GM18520 (cell line): ENCODE data around the gene GYG2.
"Not testable (repeated sequence)": the region's sequence is repeated elsewhere in the genome, so short reads cannot be mapped to it uniquely, and the experiment has no call there.

ENCODE experiments used
- ATAC-seq: cut with Tn5 transposase; IDR thresholded peaks from one replicate; pipeline ENCODE4 v1.9.1; 2021; ENCODE audit not compliant: unreplicated experiment

GYG2 gene

DNA sequence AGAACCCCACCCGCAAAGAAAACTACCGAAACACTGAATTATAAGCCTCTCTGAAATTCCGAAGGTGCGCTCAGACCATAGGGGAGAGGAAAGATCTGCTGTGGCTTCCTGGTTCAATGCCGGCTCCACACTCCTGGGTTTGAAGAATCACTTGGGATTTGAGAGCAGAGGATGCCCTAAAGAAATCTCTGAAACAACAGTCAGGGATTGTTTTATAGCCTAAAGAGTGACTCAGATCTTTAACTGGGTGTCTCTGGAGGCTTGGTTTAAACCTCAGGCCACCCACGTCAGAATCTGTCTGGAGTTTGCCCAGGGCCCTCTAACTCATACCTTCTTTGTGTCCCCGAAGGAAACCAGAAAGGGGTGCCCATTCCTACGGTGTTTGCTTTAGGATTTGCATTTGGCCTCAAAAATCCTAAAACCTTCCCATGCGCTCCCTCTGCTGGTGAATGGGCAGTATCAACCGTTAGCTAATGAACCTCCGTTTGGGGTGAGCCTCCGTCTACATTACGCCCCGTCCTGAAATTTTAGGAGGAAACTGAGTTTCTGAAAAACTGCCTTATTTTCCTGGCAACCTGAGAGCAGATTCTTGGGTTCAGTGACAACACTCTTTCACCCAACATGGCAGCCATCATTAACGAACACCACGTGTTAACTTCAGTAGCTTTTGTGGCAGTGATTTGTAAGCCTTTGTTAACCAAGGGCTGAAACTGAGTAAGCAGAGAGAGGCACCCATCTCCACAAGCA is 16.4 kb upstream of the GYG2 start:
- ATAC-seq: not testable (repeated sequence)

DNA sequence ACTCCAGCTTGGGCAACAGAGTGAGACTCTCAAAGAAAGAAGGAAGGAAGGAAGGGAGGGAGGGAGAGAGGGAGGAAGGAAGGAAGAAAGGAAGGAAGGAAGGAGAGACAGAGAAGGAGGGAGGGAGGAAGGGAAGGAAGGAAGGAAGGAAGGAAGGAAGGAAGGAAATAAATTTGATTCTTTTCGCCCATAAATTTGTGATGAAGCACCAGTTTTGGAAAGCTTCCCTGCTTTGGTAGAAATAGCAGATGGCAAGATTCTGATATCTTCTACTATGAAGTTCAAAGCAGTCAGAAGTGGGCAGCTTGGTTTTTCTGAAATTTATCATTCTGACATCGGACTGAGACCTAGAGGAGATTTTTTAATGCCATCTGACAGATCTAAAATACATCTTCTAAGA is 11.7 kb upstream of the GYG2 start:
- ATAC-seq: no peak

DNA sequence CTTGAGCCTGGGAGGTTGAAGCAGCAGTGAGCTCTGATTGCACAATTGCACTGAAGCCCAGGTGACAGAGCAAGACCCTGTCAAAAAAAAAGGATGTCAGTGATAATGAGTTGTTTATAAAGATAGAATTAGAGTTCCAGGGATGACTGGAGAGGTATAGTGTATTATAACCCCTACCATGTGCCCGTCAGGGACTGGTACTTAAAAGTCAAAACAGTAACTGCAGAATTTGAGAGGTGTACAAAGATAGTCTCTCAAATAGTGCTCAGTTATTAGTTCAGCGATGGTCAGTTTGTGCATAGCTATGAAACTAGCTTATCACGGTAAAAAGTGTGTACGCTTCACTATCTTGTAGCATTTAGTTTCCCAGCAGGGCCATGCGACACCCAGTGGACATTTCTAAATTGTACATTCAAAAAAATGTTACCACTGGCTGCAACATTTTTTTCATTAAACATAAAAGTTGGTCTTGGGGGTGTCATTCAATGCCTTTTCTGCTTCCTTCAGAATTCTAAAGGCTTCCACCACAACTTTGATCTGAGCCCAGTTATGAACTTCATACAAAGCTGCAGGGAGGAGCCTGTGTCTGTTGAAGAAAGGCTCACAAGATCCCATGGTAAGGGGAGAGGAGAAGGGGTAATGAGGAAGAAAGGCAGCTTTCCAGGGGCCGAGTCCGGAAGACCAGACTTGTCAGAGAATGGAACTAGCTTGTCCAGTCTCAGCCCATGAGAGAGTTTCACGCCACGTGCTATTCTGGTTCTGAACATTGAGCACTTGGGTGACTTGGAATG is 9.2 kb upstream of the GYG2 start:
- no peak for ATAC-seq

DNA sequence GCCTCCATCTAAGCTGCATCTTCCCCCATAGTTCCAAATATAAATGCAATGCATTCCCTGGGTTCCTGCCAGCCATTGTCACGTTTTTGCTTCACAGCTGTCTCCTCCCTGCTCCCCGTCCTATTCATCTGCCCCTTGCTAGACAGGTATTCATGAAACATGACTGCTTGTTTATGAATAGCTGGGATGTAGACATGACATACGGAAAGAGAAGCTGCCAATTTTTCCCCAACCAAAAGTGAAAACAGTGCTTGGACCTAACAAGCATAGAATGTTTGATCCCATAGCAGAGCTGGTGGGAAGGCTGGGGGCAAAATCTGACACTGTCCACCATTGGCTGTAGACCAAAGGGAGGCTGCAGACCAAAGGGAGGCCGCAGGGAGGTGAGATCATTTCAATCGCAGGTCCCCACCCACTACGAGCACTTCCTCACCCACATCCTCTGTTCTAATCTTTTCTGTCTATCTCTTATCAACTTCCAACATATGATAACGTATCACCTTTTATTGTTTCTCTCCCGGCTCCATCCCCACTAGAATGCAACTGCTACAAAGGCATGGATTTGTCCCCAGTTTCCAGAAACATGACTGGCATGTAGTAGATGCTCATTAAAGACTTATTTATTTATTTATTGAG is 8.5 kb upstream of the GYG2 start:
- ATAC-seq: no peak

DNA sequence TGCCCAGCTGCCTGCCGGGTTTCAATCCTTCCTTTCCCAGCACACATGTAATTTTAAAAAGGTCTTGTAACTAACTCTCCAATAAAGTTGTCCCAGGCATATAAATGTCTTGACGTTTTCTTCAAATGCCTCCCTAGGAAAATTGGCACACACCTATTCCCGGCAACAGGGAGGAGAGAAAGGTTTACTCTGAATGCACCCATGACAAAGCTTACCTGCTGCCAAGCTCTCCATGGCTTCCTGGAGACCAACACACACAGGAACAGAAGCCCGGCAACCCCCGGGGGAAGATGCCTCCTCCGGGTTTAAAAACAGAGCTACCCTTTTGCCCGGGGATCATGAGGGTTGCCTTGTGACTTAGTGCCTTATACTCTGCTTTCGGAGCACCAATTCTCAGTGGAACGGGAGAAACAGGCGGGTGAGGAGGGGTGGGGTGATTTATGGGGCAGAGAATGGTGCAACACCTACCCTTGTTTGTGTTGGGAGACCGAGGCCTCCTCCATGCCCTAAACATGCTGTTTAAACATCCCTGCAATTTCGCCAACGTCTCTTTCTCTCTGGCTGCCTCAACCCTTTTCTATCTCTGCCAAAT is 4.8 kb upstream of the GYG2 start:
- ATAC-seq: no peak

DNA sequence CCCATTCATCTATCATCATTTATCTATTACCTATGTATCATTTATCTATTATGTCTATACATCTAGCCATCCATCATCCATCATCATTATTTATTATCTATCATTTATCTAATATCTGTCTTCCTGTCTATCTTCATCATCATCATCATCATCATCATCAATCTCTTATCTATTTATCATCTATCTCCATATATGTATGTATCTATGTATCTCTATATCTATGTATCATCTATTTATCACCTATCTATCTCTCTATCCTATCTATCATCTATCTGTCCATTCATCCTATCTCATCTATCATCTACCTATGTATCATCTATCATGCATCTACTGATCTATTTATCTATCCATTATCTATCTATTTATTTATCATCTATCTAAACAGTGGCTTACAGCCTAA is 3.8 kb upstream of the GYG2 start:
- no peak for ATAC-seq

DNA sequence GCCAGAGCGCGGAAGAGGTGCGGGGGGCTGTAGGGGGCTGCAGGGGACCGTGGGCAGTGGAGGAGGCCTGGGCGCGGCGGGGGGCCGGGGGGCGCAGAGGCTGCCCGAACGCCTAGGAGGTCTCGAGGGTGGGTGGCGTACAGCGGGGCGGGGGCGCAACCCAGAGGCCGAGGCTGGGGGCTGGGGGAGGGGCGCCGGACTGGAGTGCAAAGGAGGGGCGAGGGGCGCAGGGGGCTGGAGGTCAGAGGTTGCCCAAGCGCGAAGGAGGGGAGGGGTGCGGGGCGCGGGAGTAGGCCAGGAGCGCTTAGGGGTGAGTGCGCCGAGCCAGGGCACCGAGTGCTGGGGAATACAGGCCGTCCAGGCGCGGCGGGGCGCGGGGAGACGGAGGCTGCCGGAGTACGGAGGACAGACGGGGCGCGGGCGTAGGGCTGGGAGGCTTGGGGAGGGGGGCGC is 255 bp downstream of the GYG2 start:
- ATAC-seq: no peak

DNA sequence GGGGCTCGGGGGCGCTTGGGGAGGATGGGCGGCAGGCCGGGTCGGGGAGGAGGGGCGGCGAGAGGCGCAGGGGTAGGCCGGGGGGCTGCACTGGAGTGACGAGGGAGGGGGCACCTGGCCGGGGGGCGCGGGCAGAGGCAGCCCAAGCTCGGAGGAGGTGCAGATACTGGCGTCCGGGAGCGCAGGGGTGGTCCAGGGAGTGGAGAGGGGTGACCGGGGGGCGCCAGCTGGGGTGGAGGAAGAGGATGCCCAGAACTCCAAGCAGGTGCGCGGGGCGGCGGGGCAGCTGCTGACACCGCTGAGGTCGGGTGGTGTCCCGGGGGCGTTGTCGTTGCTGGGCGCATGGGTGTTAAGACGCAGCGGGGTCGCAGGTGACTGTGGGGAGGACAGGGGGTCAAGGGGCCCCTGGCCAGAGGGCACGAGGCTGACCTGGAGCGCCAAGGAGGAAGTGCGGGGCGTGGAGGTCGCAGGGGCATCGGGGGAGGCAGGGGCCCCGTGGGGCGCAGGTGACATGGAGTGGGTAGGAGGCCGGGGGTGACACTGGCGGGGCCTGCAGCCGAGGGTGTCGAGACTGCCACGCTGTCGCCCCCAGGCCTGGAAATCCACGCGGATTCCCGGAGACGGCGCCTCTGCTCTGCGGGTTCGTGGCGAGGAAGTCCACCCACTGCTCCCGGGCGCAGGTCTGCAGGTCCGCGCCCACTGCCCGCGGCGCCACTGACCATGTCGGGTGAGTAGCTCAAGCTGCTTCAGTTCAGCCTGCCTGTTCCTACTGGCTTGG is 928 bp downstream of the GYG2 start:
- no peak for ATAC-seq

DNA sequence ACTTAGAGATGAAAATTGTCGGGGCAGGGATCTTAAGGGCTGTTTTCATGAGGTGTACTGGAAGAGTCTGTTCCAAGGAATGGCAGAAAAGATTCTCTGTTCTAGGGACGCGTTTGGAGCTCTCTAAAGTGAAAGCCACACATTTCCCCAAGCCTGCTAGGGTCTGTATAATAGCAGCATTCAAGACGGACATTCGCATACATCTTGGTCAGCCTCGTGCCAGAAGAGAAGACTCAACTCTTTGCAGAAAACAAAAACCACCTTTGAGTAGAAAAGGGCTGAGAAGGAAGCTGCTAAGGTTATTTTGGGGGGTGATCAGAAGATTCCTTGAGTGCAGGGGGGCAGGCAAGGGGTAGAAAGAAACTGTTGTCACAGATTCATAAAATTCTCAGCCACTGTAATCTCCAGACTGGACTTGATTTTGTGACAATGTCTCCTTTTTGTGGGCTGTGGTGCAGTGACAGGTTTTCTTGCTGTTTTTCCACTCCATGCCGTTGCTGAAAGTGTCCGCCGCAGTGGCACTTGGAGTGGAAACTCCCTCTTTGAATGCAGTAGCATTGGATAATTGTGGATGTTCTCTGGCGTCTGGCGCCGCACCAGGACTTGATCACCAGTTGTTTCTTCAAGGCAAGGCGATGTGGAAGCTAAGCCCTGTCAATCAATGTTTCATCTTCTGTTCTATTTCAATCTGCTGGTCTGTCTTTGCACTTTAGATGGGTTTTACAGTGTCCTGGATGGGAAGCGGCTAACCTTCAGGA is 2.9 kb downstream of the GYG2 start:
- no peak for ATAC-seq

DNA sequence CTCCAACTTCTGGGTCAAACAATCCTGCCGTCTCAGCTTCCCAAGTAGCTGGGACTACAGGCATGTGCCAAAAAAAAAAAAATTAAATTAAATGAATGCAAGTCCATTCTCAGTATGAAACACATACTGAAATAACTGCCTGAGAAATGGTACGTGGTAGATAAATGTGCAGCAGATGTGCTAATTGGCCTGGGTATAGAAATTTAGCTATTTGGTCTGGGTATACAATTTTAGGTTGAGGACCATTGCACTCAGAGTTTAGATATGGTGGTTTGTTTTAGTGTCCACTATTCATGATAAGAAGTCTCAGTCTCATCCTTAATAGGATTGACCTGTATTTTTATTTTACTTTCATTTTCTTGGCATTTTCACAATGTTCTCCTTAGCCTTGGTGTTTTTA is 9.2 kb downstream of the GYG2 start:
- no peak for ATAC-seq

DNA sequence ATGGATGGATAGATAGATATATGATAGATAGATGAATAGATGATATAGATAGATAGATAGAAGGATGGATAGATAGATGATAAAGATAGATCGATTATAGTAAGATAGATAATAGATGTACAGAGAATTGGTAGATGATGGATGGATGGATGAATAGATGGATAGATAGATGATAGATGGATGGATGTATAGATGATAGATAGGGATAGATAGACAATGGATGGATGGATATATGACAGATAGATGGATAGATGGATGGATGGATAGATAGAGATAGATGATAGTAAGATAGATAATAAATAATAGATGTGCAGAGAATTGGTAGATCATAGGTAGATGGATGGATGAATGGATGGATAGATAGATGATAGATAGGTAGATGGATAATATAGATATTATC is 12.2 kb downstream of the GYG2 start:
- no peak for ATAC-seq

DNA sequence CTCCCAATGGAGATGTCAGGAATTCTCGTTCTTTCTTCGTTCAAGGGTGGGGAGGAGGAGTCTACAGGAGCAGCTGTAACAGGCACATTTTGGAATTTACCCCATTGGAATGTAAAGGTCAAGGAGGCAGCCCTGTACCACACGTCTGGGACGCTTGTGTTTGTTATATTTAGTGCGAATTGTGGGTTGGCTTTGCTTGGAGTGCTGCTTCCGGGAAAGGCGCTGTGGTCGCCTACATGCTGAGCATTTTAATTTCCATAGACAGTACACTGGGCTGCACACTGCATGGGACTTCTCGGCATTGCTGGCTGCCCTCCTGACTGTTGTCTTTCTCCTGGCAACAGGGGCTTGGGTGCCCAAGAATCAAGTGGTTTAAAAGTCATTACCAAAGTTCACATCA is 12.8 kb downstream of the GYG2 start:
- no peak for ATAC-seq

DNA sequence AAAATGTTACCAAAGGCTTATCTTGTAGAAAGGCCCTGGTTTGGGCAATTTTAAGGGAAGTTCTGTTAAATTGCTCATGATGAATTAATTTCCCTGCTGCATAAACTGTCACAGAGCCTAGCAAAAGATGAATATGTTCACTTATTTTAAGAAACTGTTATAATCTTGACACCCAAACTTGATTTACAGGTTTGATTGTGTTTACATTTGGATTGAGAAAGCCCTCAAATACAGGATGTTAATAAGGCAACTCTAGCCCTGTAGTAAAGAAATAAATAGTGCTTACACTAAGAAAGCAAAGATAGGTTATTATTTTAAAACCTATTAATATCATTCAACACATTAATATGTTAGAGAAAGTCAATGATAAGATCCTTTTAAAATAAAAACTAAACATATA is 18.3 kb downstream of the GYG2 start:
- ATAC-seq: no peak

DNA sequence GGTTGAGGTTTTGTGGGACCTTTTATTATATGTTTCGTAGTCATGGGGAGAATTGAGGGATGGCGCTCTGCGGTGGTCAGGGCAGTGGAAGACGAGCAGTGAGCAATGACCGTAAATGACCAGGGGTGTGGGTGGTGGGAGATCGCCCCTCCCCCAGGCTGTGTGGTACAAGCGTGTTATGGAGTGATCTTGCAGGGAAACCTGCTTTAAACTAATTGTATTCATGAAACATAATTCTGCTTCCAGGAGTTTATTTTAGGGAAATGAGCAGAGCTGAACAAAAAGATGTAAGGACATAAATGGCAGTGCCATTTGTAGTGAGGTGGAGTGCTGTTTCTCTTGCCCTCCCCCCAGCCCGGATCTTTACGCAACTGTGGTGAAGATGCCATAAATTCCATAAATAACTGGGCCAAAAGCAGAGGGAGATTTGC is 20.2 kb downstream of the GYG2 start:
- no peak for ATAC-seq

DNA sequence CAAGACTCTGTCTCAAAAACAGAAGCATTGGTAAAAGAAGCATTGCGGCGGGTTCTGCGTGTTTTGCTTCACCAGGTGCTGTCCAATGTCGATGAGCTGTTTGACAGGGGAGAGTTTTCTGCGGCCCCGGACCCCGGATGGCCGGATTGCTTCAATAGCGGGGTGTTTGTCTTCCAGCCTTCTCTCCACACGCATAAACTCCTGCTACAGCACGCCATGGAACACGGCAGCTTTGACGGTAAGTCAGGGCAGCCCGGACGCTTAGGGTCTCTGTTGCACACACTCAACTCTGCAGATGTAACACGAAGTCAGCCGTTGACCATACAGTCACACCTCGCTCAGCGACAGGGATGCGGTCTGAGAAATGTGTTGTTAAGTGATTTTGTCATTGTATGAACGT is 26.2 kb downstream of the GYG2 start:
- ATAC-seq: no peak

DNA sequence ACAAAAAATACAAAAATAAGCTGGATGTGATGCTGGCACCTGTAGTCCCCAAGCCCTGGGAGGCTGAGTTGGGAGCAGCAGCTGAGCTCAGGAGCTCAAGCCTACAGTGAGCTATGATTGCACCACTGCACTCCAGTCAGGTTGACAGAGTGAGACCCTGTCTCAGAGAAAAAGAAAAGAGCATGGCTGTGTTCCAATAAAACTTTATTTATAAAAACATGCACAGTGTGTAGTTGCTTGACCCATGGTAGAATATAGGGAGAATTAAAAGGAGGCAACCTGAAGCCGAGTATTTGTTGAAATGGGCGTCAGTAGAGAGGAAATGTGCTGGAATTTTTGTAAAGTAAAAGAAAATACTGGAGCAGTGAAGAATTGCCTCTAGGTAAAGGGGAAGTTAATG is 27.0 kb downstream of the GYG2 start:
- ATAC-seq: no peak

DNA sequence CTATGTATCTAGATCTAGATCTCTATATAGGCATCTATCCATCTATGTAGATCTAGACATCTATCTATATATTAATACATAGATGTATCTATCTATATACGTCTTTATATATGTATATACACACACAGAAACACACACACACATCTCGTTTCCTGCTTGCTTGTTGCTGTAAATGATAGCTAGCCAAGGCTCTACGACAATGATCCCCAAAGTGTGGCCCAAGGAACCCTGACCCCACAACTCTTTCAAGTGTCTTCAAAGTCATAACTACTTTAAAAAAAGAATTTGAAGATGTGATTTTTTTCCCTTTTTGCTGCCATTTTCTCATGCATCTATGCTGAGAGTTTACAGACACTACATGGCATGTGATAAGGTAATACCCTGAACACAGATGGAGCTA is 28.8 kb downstream of the GYG2 start:
- no peak for ATAC-seq

DNA sequence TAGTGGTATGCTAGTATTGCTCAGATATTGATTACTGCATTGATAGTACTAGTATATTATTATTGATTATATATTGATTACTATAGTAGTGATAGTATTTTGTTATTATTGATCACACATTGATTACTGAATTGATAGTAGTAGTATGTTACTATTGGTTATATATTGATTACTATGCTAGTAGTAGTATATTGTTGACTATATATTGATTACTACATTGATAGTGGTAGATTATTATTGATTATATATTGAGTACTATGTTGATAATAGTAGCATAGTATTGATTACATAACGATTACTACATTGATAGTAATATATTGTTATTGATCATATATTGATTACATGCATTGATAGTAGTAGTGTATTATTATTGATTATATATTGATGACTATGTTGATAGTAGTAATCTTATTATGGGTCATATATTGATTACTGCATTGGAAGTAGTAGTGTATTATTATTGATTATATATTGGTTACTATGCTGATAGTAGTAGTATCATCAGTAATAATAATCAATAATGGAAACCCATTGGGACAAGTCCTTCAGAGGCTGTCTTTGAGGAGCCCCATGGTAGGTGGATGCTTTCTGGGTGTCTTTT is 30.6 kb downstream of the GYG2 start:
- no peak for ATAC-seq

DNA sequence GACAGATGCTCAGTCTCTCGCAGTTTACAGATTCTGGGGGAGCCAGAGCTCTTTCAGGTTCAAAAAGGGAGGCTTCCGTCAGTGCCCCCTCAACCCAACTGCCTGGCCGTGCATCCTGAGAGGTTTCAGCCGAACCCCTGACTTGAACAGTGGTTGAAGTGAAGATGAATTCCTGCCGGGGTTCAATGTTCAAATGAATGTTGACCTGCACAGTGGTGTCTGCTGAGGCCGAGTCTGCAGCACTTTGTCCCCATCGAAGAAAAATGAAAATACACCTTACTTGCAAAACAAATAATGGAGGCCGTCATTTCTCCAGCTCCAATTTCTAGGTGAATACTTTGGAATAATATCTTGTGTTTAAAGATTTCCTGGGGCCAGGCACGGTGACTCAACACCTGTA is 33.7 kb downstream of the GYG2 start:
- ATAC-seq: no peak

DNA sequence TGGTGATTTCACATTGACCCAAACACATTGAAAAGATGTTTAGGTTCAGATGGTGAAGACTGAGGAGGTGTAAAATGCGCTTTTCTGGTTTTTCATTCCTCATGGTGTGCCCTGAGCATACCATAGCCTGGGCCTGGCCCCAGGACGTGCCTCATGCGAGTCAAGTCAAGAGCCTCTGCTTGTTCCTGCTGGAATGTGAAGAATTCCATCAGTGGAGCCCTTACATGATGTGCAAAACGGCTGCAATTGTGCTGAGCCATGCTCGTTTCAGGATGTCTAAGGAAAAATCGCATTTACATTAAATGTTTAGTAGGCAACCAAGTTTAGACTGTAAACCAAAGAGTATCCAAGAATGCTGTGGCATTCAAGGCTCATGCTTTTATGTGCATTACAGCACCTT is 34.9 kb downstream of the GYG2 start:
- no peak for ATAC-seq
